GM12891 (cell line): ENCODE data around the gene CTNNA3.

Experiments used
- DNase-seq: peaks from one replicate; pipeline ENCODE4 v3.0.0; 2011; ENCODE audit warnings: low spot score; ENCODE audit not compliant: insufficient read length
- FAIRE-seq: peaks from 2 replicates; lab custom pipeline; 2011; peaks lifted over from hg19 to GRCh38; lab: Jason Lieb, UNC
- PAX5 ChIP-seq: IDR thresholded peaks from 2 replicates; pipeline ENCODE4 v1.6.1; 2011; ENCODE audit warnings: low read length, moderate library complexity, mild to moderate bottlenecking; ENCODE audit not compliant: insufficient read depth, severe bottlenecking
- POLR2A ChIP-seq: IDR thresholded peaks from 2 replicates; pipeline ENCODE4 v1.6.1; 2011; ENCODE audit warnings: low read depth, low read length, control low read depth
- POLR2AphosphoS5 ChIP-seq: IDR thresholded peaks from 2 replicates; pipeline ENCODE4 v1.6.1; 2011; ENCODE audit warnings: low read depth, low read length, control low read depth
- POU2F2 ChIP-seq: IDR thresholded peaks from 2 replicates; pipeline ENCODE4 v1.6.1; 2011; ENCODE audit warnings: low read depth, mild to moderate bottlenecking, control low read depth, low read length, moderate library complexity
- SPI1 ChIP-seq: IDR thresholded peaks from 2 replicates; pipeline ENCODE4 v1.6.1; 2011; ENCODE audit warnings: low read depth, low read length, control low read depth
- TAF1 ChIP-seq: IDR thresholded peaks from 2 replicates; pipeline ENCODE4 v1.6.1; 2011; ENCODE audit warnings: low read depth, low read length, control low read depth

CTNNA3 gene

DNA sequence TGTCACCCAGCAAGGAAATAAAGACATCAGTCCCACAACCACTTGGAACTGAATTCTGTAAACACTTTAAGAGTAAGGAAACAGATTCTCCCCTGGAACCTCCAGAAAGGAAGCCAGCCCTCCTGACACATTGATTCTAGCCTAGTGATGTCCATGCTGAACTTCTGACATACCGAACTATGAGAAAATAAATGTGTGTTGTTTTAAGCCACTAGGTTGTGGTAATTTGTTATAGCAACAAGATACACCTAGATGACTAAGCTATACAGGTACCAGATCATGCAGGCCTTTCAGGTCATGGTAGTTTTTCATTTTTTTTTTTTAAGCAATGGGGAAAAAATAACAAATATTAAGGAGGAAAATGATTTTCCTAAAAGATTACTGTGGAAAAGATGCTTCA is 807.8 kb downstream of the CTNNA3 start:
- no peak for TF ChIP-seq SPI1
- TF ChIP-seq POLR2AphosphoS5: no peak
- no peak for TF ChIP-seq POU2F2
- no peak for TF ChIP-seq TAF1
- no peak for TF ChIP-seq POLR2A
- TF ChIP-seq PAX5: no peak
- DNase-seq (no peak), FAIRE-seq (no peak)

DNA sequence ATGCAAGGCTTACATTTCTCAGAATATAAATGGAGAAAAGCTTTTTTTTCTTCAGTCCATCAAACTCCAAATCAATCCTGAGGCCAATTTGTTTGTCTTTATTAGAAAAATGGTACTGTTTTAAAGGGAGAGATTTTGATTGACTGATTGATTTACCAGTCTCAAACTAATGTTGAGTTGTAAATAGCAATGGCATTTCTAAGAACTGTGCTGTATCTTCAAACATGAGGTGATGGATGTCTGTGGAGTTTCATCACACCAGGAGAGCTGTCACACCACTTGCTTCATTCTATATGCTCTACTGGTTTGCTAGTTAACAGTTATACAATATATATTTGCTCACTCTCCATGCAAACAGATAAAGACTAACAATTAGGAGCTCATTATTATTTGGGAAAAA is 809.1 kb downstream of the CTNNA3 start:
- no peak for FAIRE-seq
- TF ChIP-seq PAX5 (no peak), SPI1 (no peak), POLR2AphosphoS5 (no peak), TAF1 (no peak), POLR2A (no peak), POU2F2 (no peak)
- DNase-seq: no peak

DNA sequence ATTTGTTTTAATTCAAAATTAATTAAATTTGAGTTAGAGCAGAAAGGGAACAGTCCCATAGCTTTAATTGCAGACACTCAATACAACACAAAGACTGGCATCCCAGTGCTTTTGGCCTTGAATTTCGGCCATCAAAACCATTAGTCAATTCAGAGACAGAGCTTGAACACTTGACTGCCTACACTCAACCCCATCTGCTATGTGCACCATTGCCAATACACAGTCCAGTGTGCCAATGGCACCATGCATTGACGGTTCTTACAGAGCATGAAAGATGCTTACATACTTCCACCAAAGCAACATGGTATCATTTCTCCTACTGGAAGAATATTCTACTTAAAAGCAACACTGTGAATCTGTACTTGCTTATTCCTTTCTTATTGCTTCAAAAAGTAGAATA is 813.7 kb downstream of the CTNNA3 start:
- FAIRE-seq (no peak), DNase-seq (no peak)
- TF ChIP-seq PAX5 (no peak), TAF1 (no peak), POLR2A (no peak), POLR2AphosphoS5 (no peak), POU2F2 (no peak), SPI1 (no peak)

DNA sequence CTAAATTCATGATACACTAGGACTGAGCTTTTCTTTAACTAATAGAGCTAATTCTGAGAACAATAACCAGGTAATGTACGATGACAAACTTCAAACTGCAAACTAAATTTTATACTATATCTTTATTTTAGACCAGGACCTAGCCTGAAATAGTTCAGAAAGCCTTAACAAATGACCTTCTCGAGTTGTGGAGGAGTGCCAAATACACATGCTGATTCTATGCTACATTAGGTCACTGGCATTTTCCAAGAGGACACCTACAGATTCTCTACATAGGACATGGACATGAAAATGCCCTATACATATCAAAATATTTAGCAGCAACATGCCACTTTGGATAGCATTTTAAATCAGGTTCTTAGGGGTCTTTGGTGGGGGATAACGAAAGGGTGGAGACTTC is 814.2 kb downstream of the CTNNA3 start:
- no peak for DNase-seq
- TF ChIP-seq POLR2A (no peak), POU2F2 (no peak), SPI1 (no peak), POLR2AphosphoS5 (no peak), PAX5 (no peak), TAF1 (no peak)
- FAIRE-seq: no peak

DNA sequence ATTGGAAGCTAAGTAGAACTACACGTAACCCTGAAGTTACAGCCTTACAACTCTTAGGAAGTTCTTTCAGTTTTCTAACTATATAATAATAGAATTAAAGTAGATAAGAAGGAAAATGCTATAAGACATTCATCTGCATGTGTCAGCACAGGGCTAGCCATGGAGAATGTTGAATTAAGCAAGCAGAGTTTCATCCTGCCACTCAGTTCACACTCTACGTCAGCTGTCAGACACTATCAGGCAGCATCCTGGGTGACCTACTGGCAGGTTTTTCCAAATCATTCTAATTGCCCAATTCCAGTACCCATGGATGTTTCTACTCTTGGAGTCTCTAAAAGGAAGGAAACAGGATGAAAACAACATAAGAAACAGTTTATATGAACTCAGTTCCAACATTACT is 815.2 kb downstream of the CTNNA3 start:
- DNase-seq: no peak
- no peak for FAIRE-seq
- TF ChIP-seq POU2F2 (no peak), SPI1 (no peak), POLR2A (no peak), TAF1 (no peak), PAX5 (no peak), POLR2AphosphoS5 (no peak)

DNA sequence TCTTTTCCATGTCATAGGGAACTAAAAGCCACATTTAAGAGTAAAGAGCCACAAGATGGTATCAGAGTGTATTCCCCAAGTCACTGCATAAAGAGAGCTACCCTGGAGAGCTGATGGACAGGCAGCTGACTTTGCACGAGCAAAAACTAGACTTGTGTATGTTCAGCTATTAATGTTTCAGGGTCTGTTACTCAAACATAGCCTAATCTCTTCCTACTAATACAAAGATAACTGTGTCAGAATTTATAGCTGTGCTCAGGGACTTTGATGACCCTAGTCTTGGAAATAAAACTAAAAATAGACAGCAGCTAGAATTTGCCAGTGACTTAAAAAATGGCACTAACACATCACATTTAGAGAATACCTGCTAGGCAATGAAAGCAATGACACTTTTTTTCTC is 815.7 kb downstream of the CTNNA3 start:
- no peak for FAIRE-seq
- TF ChIP-seq SPI1 (no peak), PAX5 (no peak)

DNA sequence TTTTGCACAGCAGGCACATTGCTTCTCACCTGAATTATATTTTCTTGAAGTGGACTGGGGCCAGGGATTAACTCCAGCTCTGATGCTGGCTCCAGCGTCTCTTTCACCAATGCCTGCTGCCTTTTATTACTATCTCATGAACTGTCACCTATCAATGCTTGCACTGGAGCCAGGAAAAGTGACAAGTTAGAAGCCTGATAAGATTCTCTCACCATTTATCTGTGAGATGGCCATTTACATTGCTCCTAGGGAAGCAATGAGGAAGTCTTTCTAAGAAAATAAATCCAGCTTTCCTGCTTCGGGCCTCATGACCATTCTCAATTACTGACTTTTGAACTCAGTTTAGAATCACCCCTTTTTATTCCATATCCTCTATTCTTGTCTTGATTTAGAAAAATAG is 818.6 kb downstream of the CTNNA3 start:
- TF ChIP-seq POLR2AphosphoS5 (no peak), POU2F2 (no peak), PAX5 (no peak), SPI1 (no peak), POLR2A (no peak), TAF1 (no peak)
- FAIRE-seq: no peak
- no peak for DNase-seq

More for the DNA sequence above, 815.7 kb downstream of the CTNNA3 start:
- DNase-seq: no peak

DNA sequence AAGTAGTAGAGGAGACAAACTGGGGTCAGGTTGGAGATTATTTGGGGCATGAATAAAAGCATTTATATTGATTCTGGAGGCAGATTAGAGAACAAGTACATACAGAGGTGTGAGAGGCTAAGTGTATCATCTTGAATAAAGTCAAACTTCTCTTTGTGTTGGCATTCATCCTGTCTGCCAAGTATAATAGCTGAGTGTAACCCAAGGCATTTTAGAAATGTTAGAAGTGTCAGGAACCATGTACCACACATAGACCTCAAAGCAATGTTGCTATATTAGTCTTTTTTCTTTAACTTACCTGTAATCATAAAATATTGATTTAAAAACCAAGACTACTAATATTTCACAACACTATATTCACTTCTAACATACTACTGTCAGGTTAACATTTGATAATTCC is 826.4 kb downstream of the CTNNA3 start:
- no peak for TF ChIP-seq PAX5
- no peak for TF ChIP-seq TAF1
- TF ChIP-seq POLR2AphosphoS5: no peak
- TF ChIP-seq POU2F2: no peak
- TF ChIP-seq SPI1: no peak
- TF ChIP-seq POLR2A: no peak
- DNase-seq (no peak), FAIRE-seq (no peak)

DNA sequence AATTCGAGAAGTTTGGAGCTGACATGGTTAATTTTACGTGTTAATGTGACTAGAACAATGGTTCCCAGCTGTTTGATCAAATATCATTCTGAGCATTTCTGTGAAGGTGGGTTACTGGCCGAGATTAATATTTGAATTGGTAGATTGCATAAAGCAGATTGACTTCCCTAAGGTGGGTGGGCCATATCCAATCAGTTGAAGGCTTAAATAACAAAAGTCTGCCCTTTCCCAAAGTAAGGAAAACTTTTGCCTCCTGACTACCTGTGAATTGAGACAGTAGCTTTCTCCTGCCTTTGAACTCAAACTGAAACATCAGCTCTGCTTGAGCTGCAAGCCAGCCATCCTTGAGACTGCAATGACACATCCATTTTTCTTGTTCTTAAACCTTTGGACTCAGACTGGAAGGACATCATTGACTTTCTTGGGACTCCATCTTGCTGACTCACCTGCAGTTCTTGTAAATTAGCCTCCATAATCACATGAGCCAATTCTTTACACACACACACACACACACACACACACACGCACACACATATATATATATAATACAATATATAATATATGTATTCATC is 833.2 kb downstream of the CTNNA3 start:
- DNase-seq (no peak), FAIRE-seq (no peak)
- TF ChIP-seq POLR2AphosphoS5: no peak
- TF ChIP-seq TAF1: no peak

DNA sequence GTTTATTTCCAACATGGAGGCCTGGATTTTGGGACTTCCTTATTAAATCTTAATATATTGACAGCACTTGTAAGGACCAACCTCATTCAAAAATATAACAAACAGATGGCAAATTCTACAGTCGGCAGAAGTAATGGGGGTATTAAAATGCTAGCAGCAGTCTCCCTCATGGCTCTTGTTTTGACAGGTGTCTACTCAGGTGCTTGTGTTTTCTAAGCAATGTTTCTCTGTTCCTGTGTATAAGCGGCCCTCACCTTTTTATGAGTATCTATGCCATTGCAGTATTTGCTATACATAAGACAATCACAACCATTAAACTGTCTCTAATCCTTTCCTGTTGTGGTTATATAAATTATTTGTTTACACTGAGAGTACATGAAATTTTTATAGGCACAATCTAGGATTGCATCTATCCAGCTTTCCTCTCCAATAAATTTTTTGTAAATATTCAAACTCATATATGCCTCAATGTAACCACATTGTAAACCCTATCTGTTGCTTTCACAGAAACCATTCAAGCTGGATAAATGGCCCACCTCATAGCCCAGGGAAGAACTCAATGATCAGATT is 835.5 kb downstream of the CTNNA3 start:
- TF ChIP-seq TAF1 (no peak), POU2F2 (no peak), SPI1 (no peak), PAX5 (no peak), POLR2AphosphoS5 (no peak), POLR2A (no peak)
- FAIRE-seq (no peak), DNase-seq (no peak)
